Measurements from ENCODE around the gene PRRX2.

The PRRX2 gene

GRCh38 chr9:129649726-129650679 lies 15.4 kb upstream of the PRRX2 start:
- TF ChIP-seq POLR2AphosphoS5 (IDR thresholded peaks at IDR 0.05; ENCODE audit: low read depth, low read length) (no peak), SIN3A (IDR thresholded peaks at IDR 0.05; ENCODE audit: borderline replicate concordance, insufficient read depth, low read length) (no peak), REST (IDR thresholded peaks at IDR 0.05; ENCODE audit: insufficient read depth in 1 of 2, low read depth in 2 of 2, low read length in 2 of 2) (no peak), TAF1 (IDR thresholded peaks at IDR 0.05; ENCODE audit: borderline replicate concordance, insufficient read depth, low read length) (no peak), FOXP2 (optimal IDR thresholded peaks at IDR 0.05; ENCODE audit: borderline replicate concordance, extremely low read depth, extremely low read length, insufficient read depth) (no peak)

- TF ChIP-seq SIN3A (IDR thresholded peaks at IDR 0.05; ENCODE audit: borderline replicate concordance, insufficient read depth, low read length): no peak
Observed at GRCh38 chr9:129650680-129651235, 14.7 kb upstream of the PRRX2 start.

- TF ChIP-seq POLR2AphosphoS5 (IDR thresholded peaks at IDR 0.05; ENCODE audit: low read depth, low read length) (no peak), FOXP2 (optimal IDR thresholded peaks at IDR 0.05; ENCODE audit: borderline replicate concordance, extremely low read depth, extremely low read length, insufficient read depth) (no peak), SIN3A (IDR thresholded peaks at IDR 0.05; ENCODE audit: borderline replicate concordance, insufficient read depth, low read length) (no peak), TAF1 (IDR thresholded peaks at IDR 0.05; ENCODE audit: borderline replicate concordance, insufficient read depth, low read length) (no peak), REST (IDR thresholded peaks at IDR 0.05; ENCODE audit: insufficient read depth in 1 of 2, low read depth in 2 of 2, low read length in 2 of 2) (no peak)
Observed at GRCh38 chr9:129653823-129654553, 11.5 kb upstream of the PRRX2 start.

GRCh38 chr9:129654554-129655040 lies 10.8 kb upstream of the PRRX2 start:
- TF ChIP-seq SIN3A (IDR thresholded peaks at IDR 0.05; ENCODE audit: borderline replicate concordance, insufficient read depth, low read length) (no peak), POLR2AphosphoS5 (IDR thresholded peaks at IDR 0.05; ENCODE audit: low read depth, low read length) (no peak), FOXP2 (optimal IDR thresholded peaks at IDR 0.05; ENCODE audit: borderline replicate concordance, extremely low read depth, extremely low read length, insufficient read depth) (no peak), REST (IDR thresholded peaks at IDR 0.05; ENCODE audit: insufficient read depth in 1 of 2, low read depth in 2 of 2, low read length in 2 of 2) (no peak), TAF1 (IDR thresholded peaks at IDR 0.05; ENCODE audit: borderline replicate concordance, insufficient read depth, low read length) (no peak)

GRCh38 chr9:129655154-129655553 lies 10.3 kb upstream of the PRRX2 start:
- TF ChIP-seq SIN3A (IDR thresholded peaks at IDR 0.05; ENCODE audit: borderline replicate concordance, insufficient read depth, low read length) (no peak), POLR2AphosphoS5 (IDR thresholded peaks at IDR 0.05; ENCODE audit: low read depth, low read length) (no peak), REST (IDR thresholded peaks at IDR 0.05; ENCODE audit: insufficient read depth in 1 of 2, low read depth in 2 of 2, low read length in 2 of 2) (no peak), TAF1 (IDR thresholded peaks at IDR 0.05; ENCODE audit: borderline replicate concordance, insufficient read depth, low read length) (no peak), FOXP2 (optimal IDR thresholded peaks at IDR 0.05; ENCODE audit: borderline replicate concordance, extremely low read depth, extremely low read length, insufficient read depth) (no peak)

Measured in PFSK-1 (cell line).